Trophoblast cell (in vitro differentiated cells and primary cell): ENCODE results near the gene SEMA4D.

Experiments used
- DNase-seq, 2 donors: peaks; one replicate each; pipeline ENCODE4 v3.0.0-alpha.2; 2016
- H2AFZ ChIP-seq: 2 replicates; pipeline ENCODE4 v1.6.1; 2013; ENCODE audit warnings: low read length, moderate library complexity, mild to moderate bottlenecking; ENCODE audit not compliant: insufficient read depth, poor library complexity
- H2AK5ac ChIP-seq: 2 replicates; pipeline ENCODE4 v1.6.1; 2013; ENCODE audit warnings: mild to moderate bottlenecking, low read length
- H2BK120ac ChIP-seq: 2 replicates; pipeline ENCODE4 v1.6.1; 2013; ENCODE audit warnings: low read length, mild to moderate bottlenecking, moderate library complexity; ENCODE audit not compliant: insufficient read depth, poor library complexity
- H2BK12ac ChIP-seq: 2 replicates; pipeline ENCODE4 v1.6.1; 2013; ENCODE audit warnings: mild to moderate bottlenecking, low read length, moderate library complexity
- H2BK5ac ChIP-seq: 2 replicates; pipeline ENCODE4 v1.6.1; 2013; ENCODE audit warnings: low read length, low read depth, moderate library complexity, mild to moderate bottlenecking; ENCODE audit not compliant: poor library complexity
- H3K14ac ChIP-seq: 2 replicates; pipeline ENCODE4 v1.6.1; 2013; ENCODE audit warnings: mild to moderate bottlenecking, low read length
- H3K18ac ChIP-seq: 2 replicates; pipeline ENCODE4 v1.6.1; 2013; ENCODE audit warnings: mild to moderate bottlenecking, low read length
- H3K23ac ChIP-seq: 2 replicates; pipeline ENCODE4 v1.6.1; 2013; ENCODE audit warnings: low read length
- H3K27ac ChIP-seq: 2 replicates; pipeline ENCODE4 v1.5.1; 2013; ENCODE audit warnings: low read depth, mild to moderate bottlenecking, inconsistent platforms, low read length, moderate library complexity
- H3K27me3 ChIP-seq: 2 replicates; pipeline ENCODE4 v1.6.1; 2013; ENCODE audit warnings: inconsistent platforms, mild to moderate bottlenecking, low read length, moderate library complexity; ENCODE audit not compliant: insufficient read depth
- H3K36me3 ChIP-seq, 2 experiments: 1 replicate in 1 of 2; 2 replicates in 1 of 2; pipeline ENCODE4 v1.6.1; 2013; ENCODE audit warnings: low read length in 2 of 2, mild to moderate bottlenecking in 2 of 2, moderate library complexity in 1 of 2; ENCODE audit not compliant: insufficient read depth in 2 of 2, control insufficient read depth in 1 of 2
- H3K4ac ChIP-seq: 2 replicates; pipeline ENCODE4 v1.6.1; 2013; ENCODE audit warnings: low read depth, mild to moderate bottlenecking, low read length, moderate library complexity
- H3K4me1 ChIP-seq, 2 experiments: 1 replicate in 1 of 2; 2 replicates in 1 of 2; pipeline ENCODE4 v1.6.1; 2013; ENCODE audit warnings: low read length in 2 of 2, mild to moderate bottlenecking in 2 of 2, moderate library complexity in 1 of 2; ENCODE audit not compliant: insufficient read depth in 2 of 2, control insufficient read depth in 1 of 2
- H3K4me2 ChIP-seq: 2 replicates; pipeline ENCODE4 v1.6.1; 2013; ENCODE audit warnings: inconsistent platforms, mild to moderate bottlenecking, low read length, moderate library complexity
- H3K4me3 ChIP-seq: 2 replicates; pipeline ENCODE4 v1.5.1; 2013; ENCODE audit warnings: mild to moderate bottlenecking, low read depth, low read length, inconsistent platforms
- H3K79me1 ChIP-seq: one replicate; pipeline ENCODE4 v1.6.1; 2013; ENCODE audit warnings: low read length
- H3K79me2 ChIP-seq: 2 replicates; pipeline ENCODE4 v1.6.1; 2013; ENCODE audit warnings: low read length, mild to moderate bottlenecking; ENCODE audit not compliant: control insufficient read depth, insufficient read depth, poor library complexity
- H3K9ac ChIP-seq: 2 replicates; pipeline ENCODE4 v1.6.1; 2013; ENCODE audit warnings: mild to moderate bottlenecking, low read length
- H3K9me3 ChIP-seq: 2 replicates; pipeline ENCODE4 v1.6.1; 2013; ENCODE audit warnings: low read depth, mild to moderate bottlenecking, control low read depth, inconsistent platforms, low read length; ENCODE audit not compliant: insufficient read depth
- H4K12ac ChIP-seq: 2 replicates; pipeline ENCODE4 v1.6.1; 2013; ENCODE audit warnings: low read depth, mild to moderate bottlenecking, low read length, moderate library complexity
- H4K8ac ChIP-seq: 2 replicates; pipeline ENCODE4 v1.6.1; 2013; ENCODE audit warnings: low read depth, mild to moderate bottlenecking, low read length, moderate library complexity
- H4K91ac ChIP-seq: one replicate; pipeline ENCODE4 v1.6.1; 2013; ENCODE audit warnings: low read depth, mild to moderate bottlenecking, low read length, moderate library complexity
- WGBS: extraction: QIAGEN DNeasy Blood & Tissue Kit; methylation state at CpG from one replicate; pipeline ENCODE4 v1.1.7; 2013; ENCODE audit warnings: missing lambda C conversion rate; ENCODE audit not compliant: insufficient read length, insufficient coverage; ENCODE audit errors: extremely low coverage; 5-methylcytosine and 5-hydroxymethylcytosine counted together

Gene SEMA4D

GRCh38 chr9:89436326-89436725 lies 61.6 kb downstream of the SEMA4D start:
- Histone ChIP-seq H3K36me3 (no peaks in the 10 kb centered on the region), H4K12ac (no peak overlapping the region), H3K4me2 (no peak overlapping the region), H3K79me2 (no peaks in the 10 kb centered on the region), H3K27me3 (no peaks in the 10 kb centered on the region), H2AK5ac (no peak overlapping the region), H2BK12ac (no peak overlapping the region), H3K4me3 (no peak overlapping the region), H3K23ac (no peak overlapping the region), H3K4ac (no peak overlapping the region), H2AFZ (no peak overlapping the region), H2BK5ac (no peak overlapping the region), H3K79me1 (no peaks in the 10 kb centered on the region), H3K9ac (no peak overlapping the region), H3K14ac (no peak overlapping the region), H2BK120ac (no peak overlapping the region), H3K18ac (no peak overlapping the region), H3K9me3 (no peaks in the 10 kb centered on the region), H4K91ac (no peak overlapping the region), H4K8ac (no peak overlapping the region), H3K4me1 (peaks cover 12 to 14% of the 10 kb centered on the region in 2 experiments), H3K27ac (no peak overlapping the region)
- DNase-seq: no peak
- no CpG with 5 or more reads among the region's 13 CpGs for WGBS

DNA sequence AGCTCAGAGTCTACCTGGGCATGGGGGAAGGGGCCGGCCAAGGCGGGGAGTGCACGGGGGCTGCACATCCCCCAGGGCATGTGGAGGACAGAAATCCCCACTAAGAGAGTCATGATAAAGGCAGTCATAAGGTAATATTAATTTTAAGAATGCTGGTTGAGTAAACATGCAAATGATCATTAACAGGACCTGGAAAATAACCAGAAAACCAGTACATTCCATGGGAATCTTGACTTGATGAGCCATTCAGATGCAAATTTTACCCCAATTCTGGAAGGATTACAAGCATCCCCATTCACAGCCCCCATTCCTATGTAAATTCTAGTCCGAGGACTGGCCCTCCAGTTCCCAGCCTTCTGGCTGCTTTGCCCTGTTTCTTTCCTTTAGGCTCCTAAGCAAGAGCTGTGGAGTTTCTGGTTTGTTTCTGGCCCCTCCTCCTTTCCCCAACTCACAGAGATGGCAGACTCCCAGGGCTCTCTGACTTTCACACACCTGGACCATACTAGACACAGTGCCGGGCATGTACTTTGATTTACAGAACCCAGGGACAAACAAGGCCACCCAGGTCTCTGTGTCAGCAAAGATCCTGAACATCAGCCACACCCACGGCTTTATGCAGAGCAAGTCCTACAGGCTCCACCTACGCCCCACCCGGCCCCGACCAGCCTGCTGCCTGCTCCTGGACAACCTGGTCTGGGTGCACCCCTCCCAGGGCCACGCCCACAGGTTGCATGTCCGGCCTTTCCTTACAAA lies 62.7 kb downstream of the SEMA4D start:
- H2BK12ac ChIP-seq: no peak overlapping the region
- peak; percentile 81 to 90 for DNase-seq

GRCh38 chr9:89434636-89435035 lies 63.3 kb downstream of the SEMA4D start:
- H2AFZ ChIP-seq: no peak overlapping the region
- no peak overlapping the region for H3K18ac ChIP-seq
- H2AK5ac ChIP-seq: no peak overlapping the region
- no peak for DNase-seq
- H3K9ac ChIP-seq: no peak overlapping the region
- no peaks in the 10 kb centered on the region for H3K36me3 ChIP-seq
- no peak overlapping the region for H4K8ac ChIP-seq
- H3K14ac ChIP-seq: no peak overlapping the region
- H3K79me2 ChIP-seq: no peaks in the 10 kb centered on the region
- H2BK5ac ChIP-seq: no peak overlapping the region
- peaks cover 12 to 14% of the 10 kb centered on the region in 2 experiments for H3K4me1 ChIP-seq
- no peak overlapping the region for H2BK120ac ChIP-seq
- H3K27ac ChIP-seq: no peak overlapping the region
- no peak overlapping the region for H3K4me3 ChIP-seq
- H3K4me2 ChIP-seq: no peak overlapping the region
- no peak overlapping the region for H3K23ac ChIP-seq
- no peak overlapping the region for H4K91ac ChIP-seq
- no peak overlapping the region for H4K12ac ChIP-seq
- no peaks in the 10 kb centered on the region for H3K9me3 ChIP-seq
- H2BK12ac ChIP-seq: no peak overlapping the region
- no peaks in the 10 kb centered on the region for H3K79me1 ChIP-seq
- no peak overlapping the region for H3K4ac ChIP-seq
- H3K27me3 ChIP-seq: no peaks in the 10 kb centered on the region

More for the DNA sequence above, 62.7 kb downstream of the SEMA4D start:
- peaks cover 12 to 14% of the 10 kb centered on the region in 2 experiments for H3K4me1 ChIP-seq
- no peak overlapping the region for H3K14ac ChIP-seq
- no peak overlapping the region for H3K4me3 ChIP-seq
- no peak overlapping the region for H3K23ac ChIP-seq
- no peak overlapping the region for H4K8ac ChIP-seq
- no peaks in the 10 kb centered on the region for H3K36me3 ChIP-seq
- no peak overlapping the region for H2AFZ ChIP-seq
- H2BK120ac ChIP-seq: no peak overlapping the region
- no peak overlapping the region for H3K27ac ChIP-seq
- no peak overlapping the region for H3K18ac ChIP-seq
- no peak overlapping the region for H2AK5ac ChIP-seq
- no peaks in the 10 kb centered on the region for H3K79me1 ChIP-seq
- H3K9ac ChIP-seq: no peak overlapping the region
- no peak overlapping the region for H2BK5ac ChIP-seq
- no peaks in the 10 kb centered on the region for H3K9me3 ChIP-seq
- H3K4ac ChIP-seq: no peak overlapping the region
- H4K91ac ChIP-seq: no peak overlapping the region
- no CpG with 5 or more reads among the region's 11 CpGs for WGBS
- no peak overlapping the region for H4K12ac ChIP-seq
- H3K27me3 ChIP-seq: no peaks in the 10 kb centered on the region
- H3K4me2 ChIP-seq: peak overlapping the region; percentile 15
- no peaks in the 10 kb centered on the region for H3K79me2 ChIP-seq

GRCh38 chr9:89433826-89434225 lies 64.1 kb downstream of the SEMA4D start:
- H3K36me3 ChIP-seq: no peaks in the 10 kb centered on the region
- H3K9me3 ChIP-seq: peaks cover 2% of the 10 kb centered on the region
- no peak overlapping the region for H3K23ac ChIP-seq
- peak overlapping the region; percentile 6 for H3K18ac ChIP-seq
- H3K4ac ChIP-seq: no peak overlapping the region
- H2BK120ac ChIP-seq: no peak overlapping the region
- H4K12ac ChIP-seq: no peak overlapping the region
- peak; percentile 99 to 100 for DNase-seq
- H2BK12ac ChIP-seq: no peak overlapping the region
- H3K14ac ChIP-seq: no peak overlapping the region
- H4K8ac ChIP-seq: no peak overlapping the region
- no peak overlapping the region for H2AK5ac ChIP-seq
- H3K79me1 ChIP-seq: no peaks in the 10 kb centered on the region
- H2BK5ac ChIP-seq: no peak overlapping the region
- H3K79me2 ChIP-seq: no peaks in the 10 kb centered on the region
- no peaks in the 10 kb centered on the region for H3K27me3 ChIP-seq
- no peak overlapping the region for H4K91ac ChIP-seq
- no CpG with 5 or more reads among the region's 11 CpGs for WGBS
- peaks cover 12 to 14% of the 10 kb centered on the region in 2 experiments for H3K4me1 ChIP-seq
- no peak overlapping the region for H3K27ac ChIP-seq
- H3K9ac ChIP-seq: no peak overlapping the region
- H3K4me3 ChIP-seq: no peak overlapping the region
- H2AFZ ChIP-seq: no peak overlapping the region
- H3K4me2 ChIP-seq: no peak overlapping the region
